HL-60 (cell line): ENCODE results near the gene MAN2A2.

Source experiments
- DNase-seq, 2 experiments: peaks; one replicate each; pipeline ENCODE4 v3.0.0-alpha.2; 2010 to 2020; ENCODE audit warnings: low read depth in 1 of 2, low spot score in 1 of 2
- H3K27ac ChIP-seq: fragments of 250-450 bp; sonication (Bioruptor Pico); replicated peaks from 2 replicates; pipeline ENCODE4 v1.5.1; 2020; ENCODE audit warnings: mild to moderate bottlenecking, moderate library complexity
- H3K27me3 ChIP-seq: fragments of 250-450 bp; sonication (Bioruptor Pico); 2 replicates; pipeline ENCODE4 v1.5.1; 2021; ENCODE audit warnings: mild to moderate bottlenecking, moderate library complexity; ENCODE audit not compliant: insufficient read depth, poor library complexity, severe bottlenecking
- H3K4me3 ChIP-seq: replicated peaks from 2 replicates; pipeline ENCODE4 v1.5.1; 2011; ENCODE audit warnings: mild to moderate bottlenecking, control low read depth, low read length; ENCODE audit not compliant: insufficient read depth
- CTCF ChIP-seq: IDR thresholded peaks from one replicate; pipeline ENCODE4 v1.5.1; 2011; ENCODE audit warnings: low read length, control low read depth, inconsistent platforms; ENCODE audit not compliant: insufficient read depth
- GABPA ChIP-seq: IDR thresholded peaks from 2 replicates; pipeline ENCODE4 v1.6.1; 2012; ENCODE audit warnings: low read depth
- POLR2AphosphoS5 ChIP-seq: IDR thresholded peaks from 2 replicates; pipeline ENCODE4 v1.6.1; 2012; ENCODE audit warnings: low read depth
- REST ChIP-seq: IDR thresholded peaks from 2 replicates; pipeline ENCODE4 v1.6.1; 2012; ENCODE audit warnings: low read depth; ENCODE audit not compliant: insufficient replicate concordance
- SPI1 ChIP-seq: IDR thresholded peaks from 2 replicates; pipeline ENCODE4 v1.6.1; 2012; ENCODE audit warnings: low read depth, mild to moderate bottlenecking, borderline replicate concordance

The MAN2A2 gene

GRCh38 chr15:90912770-90913075, 9.6 kb downstream of the MAN2A2 start:
- Histone ChIP-seq H3K27me3 (no peaks in the 10 kb centered on the region), H3K27ac (no peak overlapping the region; the same call in 1 of the 2 replicates), H3K4me3 (no peak overlapping the region)
- TF ChIP-seq GABPA = no peak
- TF ChIP-seq SPI1 = no peak
- no peak for TF ChIP-seq REST
- no peak for TF ChIP-seq CTCF
- TF ChIP-seq POLR2AphosphoS5 = no peak
- DNase-seq = no peak

GRCh38 chr15:90913398-90913944, 10.4 kb downstream of the MAN2A2 start:
- Histone ChIP-seq H3K27me3 (no peaks in the 10 kb centered on the region), H3K4me3 (no peak overlapping the region), H3K27ac (peak overlapping the region; percentile 90)
- no peak for DNase-seq
- TF ChIP-seq GABPA (no peak), REST (no peak), POLR2AphosphoS5 (no peak), CTCF (no peak), SPI1 (no peak)

GRCh38 chr15:90914305-90915080, 11.4 kb downstream of the MAN2A2 start:
- peak overlapping the region; percentile 90 for H3K27ac ChIP-seq
- DNase-seq = peak; percentile 79 to 89

More at GRCh38 chr15:90914305-90915080, 11.4 kb downstream of the MAN2A2 start:
- TF ChIP-seq CTCF (no peak), REST (no peak), GABPA (no peak)
- Histone ChIP-seq H3K4me3 (no peak overlapping the region), H3K27me3 (no peaks in the 10 kb centered on the region)
